ENCODE results near the gene KRT73.
"Not testable (repeated sequence)": the region's sequence is repeated elsewhere in the genome, so short reads cannot be mapped to it uniquely, and the experiment has no call there.

KRT73 gene

DNA sequence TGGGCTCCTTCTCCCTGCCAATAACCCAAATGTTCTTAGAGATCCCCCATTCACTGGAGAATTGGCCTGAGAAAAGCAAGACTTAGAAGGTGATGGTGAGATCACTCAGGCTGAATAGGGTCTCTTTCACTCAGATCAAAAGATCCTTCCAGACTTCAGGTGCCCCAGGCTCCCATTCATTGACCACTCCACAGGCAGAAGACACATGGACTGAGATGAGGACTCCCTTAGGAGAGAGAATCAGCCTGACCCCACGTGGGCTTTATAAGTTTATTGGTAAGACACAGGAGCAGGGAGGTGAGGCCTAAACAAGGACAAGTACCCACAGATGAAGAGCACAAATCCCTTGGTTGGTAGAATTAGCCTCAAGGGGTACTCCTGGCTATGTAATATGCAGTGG, 11.0 kb downstream of the KRT73 start:
- H3K27me3 Mint-ChIP-seq: peaks cover 33% of the 10 kb centered on the region
- intact Hi-C loops (cut with micrococcal nuclease): no loop called here

DNA sequence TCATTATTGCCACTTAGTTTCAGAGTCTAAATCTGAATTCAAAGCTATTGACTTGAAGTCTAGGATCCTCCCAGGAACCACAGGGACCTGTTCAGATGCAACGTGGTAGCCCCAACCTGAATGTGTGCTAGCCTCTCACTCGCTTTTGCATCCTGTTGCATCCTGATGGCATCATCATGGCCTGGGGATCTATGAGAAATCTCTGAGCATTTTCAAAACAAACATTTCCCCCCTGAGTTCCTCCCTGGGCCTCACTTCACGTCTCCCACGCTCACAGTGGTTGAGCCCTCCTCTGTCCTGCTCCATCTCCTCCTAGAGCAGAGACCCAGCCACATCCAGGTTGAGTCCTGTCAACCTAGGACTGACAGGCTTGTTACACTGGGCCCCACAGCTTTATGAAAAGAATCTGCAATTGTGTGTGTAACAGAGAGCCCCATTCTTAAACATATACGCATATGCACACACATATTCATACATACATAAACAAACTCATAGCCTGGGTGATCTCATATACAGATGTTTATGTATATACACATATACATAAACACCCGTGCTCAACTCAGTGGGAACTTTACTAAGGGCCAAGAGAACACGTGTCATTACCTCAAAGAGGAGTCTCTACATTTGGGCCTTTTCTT, 11.7 kb downstream of the KRT73 start:
- no peak overlapping the region for H3K27ac Mint-ChIP-seq
- no peaks in the 10 kb centered on the region for H3K9me3 Mint-ChIP-seq
- intact Hi-C loops (cut with micrococcal nuclease): no loop called here
- H3K36me3 Mint-ChIP-seq (ENCODE audit: low read depth): no peaks in the 10 kb centered on the region
- peaks cover 38% of the 10 kb centered on the region for H3K27me3 Mint-ChIP-seq
- H3K4me3 Mint-ChIP-seq: no peak overlapping the region
- no peaks in the 10 kb centered on the region for H3K4me1 Mint-ChIP-seq (ENCODE audit: low read depth)

More for the DNA sequence above, 11.0 kb downstream of the KRT73 start:
- Mint-ChIP-seq H3K4me3 (no peak overlapping the region), H3K4me1 (ENCODE audit: low read depth) (no peaks in the 10 kb centered on the region), H3K36me3 (ENCODE audit: low read depth) (no peaks in the 10 kb centered on the region), H3K27ac (no peak overlapping the region), H3K9me3 (no peaks in the 10 kb centered on the region)

DNA sequence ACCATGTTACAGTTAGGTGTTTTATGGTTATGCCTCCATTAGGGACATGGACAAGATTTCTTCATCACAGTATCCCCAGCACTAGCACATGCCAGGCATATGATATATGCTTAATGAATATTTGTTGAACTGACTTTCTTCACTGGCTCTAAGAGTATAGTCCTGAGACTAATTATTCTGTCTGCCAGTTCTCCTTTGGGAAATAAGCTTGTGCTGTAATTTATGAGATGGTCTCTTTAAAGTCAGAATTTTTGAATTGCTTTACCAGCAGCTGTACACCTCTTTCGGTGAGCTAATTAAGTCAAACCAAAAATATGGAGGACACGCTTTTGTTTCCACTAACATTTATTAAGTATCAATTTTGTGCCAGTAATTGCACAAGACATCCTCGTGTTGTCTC, 12.3 kb downstream of the KRT73 start:
- Mint-ChIP-seq H3K36me3 (ENCODE audit: low read depth) (no peaks in the 10 kb centered on the region), H3K27ac (no peak overlapping the region), H3K4me3 (no peak overlapping the region), H3K27me3 (peaks cover 44% of the 10 kb centered on the region), H3K4me1 (ENCODE audit: low read depth) (no peaks in the 10 kb centered on the region), H3K9me3 (no peaks in the 10 kb centered on the region)
- intact Hi-C loops (cut with micrococcal nuclease): no loop called here

DNA sequence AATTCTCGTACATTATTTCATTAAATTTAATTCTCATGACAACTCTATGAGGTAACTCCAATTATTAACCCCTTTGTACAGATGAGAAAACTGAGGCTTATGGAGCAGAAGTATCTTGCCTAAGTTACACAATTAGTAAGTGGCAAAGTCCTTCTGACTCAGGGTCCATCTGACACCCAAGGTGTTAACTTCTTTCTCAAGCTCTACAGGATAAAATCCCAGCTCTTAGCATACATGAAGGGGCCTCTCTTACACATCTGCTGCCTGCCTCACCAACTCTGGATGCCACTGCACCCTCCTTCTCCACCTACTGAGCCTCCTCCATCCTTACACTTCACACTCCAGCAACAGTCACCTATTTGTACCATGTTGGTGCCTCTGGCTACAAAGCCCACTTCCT, 12.8 kb downstream of the KRT73 start:
- H3K27ac Mint-ChIP-seq: no peak overlapping the region
- no peaks in the 10 kb centered on the region for H3K36me3 Mint-ChIP-seq (ENCODE audit: low read depth)
- H3K9me3 Mint-ChIP-seq: no peaks in the 10 kb centered on the region
- H3K4me1 Mint-ChIP-seq (ENCODE audit: low read depth): no peaks in the 10 kb centered on the region
- intact Hi-C loops (cut with micrococcal nuclease): no loop called here
- peaks cover 43% of the 10 kb centered on the region for H3K27me3 Mint-ChIP-seq
- H3K4me3 Mint-ChIP-seq: no peak overlapping the region

DNA sequence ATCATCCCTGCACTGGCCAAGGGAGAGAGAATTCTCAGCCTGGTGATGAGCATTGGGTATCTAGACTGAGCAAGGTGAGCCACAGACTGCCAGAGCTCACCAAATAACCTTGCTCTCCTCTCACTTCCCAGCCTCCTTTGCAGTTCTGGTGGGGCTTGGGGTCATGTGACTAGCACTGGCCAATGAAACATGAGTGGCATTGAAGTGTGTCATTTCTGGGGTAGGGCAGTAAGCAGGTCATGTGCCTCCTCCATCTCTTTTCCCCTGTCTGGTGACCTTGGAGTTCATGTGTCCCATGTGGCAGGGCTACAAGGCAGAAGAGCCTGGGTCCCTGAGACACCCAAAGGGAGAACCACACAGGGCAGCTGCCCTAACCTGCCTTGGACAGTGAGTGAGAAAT, 13.5 kb downstream of the KRT73 start:
- H3K36me3 Mint-ChIP-seq (ENCODE audit: low read depth): no peaks in the 10 kb centered on the region
- H3K4me1 Mint-ChIP-seq (ENCODE audit: low read depth): no peaks in the 10 kb centered on the region
- H3K27me3 Mint-ChIP-seq: peaks cover 44% of the 10 kb centered on the region
- H3K9me3 Mint-ChIP-seq: no peaks in the 10 kb centered on the region
- H3K4me3 Mint-ChIP-seq: no peak overlapping the region
- intact Hi-C loops (cut with micrococcal nuclease): no loop called here
- H3K27ac Mint-ChIP-seq: no peak overlapping the region

DNA sequence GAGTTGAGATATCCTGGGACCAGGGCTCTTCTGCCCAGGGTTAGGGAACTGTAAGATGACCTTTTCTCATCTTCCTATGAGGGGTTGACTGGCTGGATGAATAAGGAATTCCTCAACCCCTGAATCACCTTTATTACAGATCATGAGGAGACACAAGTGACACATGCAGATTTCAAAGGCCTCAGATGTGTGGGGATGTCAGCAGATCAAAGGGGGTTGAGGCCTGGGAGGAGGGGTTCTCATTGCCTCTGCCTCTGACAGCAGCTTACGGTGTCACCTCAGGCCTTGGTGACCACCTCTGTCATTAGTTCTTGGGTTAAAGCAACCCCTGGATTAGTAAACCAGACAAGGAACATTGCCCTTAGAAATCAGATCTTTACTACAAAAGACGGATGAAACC, 15.0 kb downstream of the KRT73 start:
- H3K9me3 Mint-ChIP-seq: no peaks in the 10 kb centered on the region
- H3K4me1 Mint-ChIP-seq (ENCODE audit: low read depth): no peaks in the 10 kb centered on the region
- no peak overlapping the region for H3K27ac Mint-ChIP-seq
- intact Hi-C loops (cut with micrococcal nuclease): no loop called here
- H3K4me3 Mint-ChIP-seq: no peak overlapping the region
- no peaks in the 10 kb centered on the region for H3K36me3 Mint-ChIP-seq (ENCODE audit: low read depth)
- H3K27me3 Mint-ChIP-seq: peaks cover 48% of the 10 kb centered on the region

DNA sequence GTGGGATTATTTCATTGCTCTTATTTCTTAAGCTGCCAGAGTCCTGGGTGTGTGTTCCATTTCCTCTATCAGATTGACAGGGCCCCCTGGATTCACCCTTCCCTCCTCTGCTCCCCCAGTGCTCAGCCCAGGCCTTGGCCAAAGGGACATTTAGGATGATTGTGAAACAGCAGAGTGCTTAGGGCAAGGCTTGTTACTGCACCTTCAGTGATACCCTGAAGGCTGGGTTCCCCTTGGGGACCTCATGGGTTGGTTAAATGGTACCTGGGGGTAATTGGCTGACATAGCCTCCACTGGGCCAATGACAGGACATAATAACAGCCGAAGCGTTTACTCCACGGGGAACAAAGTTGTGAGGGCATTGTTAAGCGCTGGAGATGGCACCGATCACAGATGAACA, 15.8 kb downstream of the KRT73 start:
- H3K27ac Mint-ChIP-seq: no peak overlapping the region
- no peaks in the 10 kb centered on the region for H3K36me3 Mint-ChIP-seq (ENCODE audit: low read depth)
- no peaks in the 10 kb centered on the region for H3K9me3 Mint-ChIP-seq
- H3K4me3 Mint-ChIP-seq: no peak overlapping the region
- H3K4me1 Mint-ChIP-seq (ENCODE audit: low read depth): no peaks in the 10 kb centered on the region
- intact Hi-C loops (cut with micrococcal nuclease): no loop called here
- H3K27me3 Mint-ChIP-seq: peaks cover 43% of the 10 kb centered on the region

DNA sequence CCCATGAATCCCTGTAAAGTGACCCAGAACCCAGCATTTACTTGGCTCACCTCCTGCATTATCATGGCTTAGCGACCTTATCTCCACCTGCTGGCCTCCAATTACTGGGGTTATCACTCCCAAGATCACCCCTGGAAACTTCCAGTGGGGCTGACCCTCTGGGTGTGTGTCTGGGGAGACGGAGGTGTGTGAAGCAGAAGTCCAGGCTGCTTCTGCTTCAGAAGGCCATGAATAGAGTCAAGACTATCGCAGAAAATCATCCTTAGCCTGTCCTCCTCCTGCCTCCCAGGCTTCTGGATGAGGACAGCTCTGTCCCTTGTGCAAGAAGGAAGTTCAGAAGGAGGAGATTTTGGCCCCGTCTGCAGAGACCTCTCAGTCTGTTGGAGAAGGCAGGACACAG, 16.7 kb downstream of the KRT73 start:
- H3K4me1 Mint-ChIP-seq (ENCODE audit: low read depth): no peaks in the 10 kb centered on the region
- H3K27ac Mint-ChIP-seq: no peak overlapping the region
- no peaks in the 10 kb centered on the region for H3K9me3 Mint-ChIP-seq
- peaks cover 43% of the 10 kb centered on the region for H3K27me3 Mint-ChIP-seq
- intact Hi-C loops (cut with micrococcal nuclease): no loop called here
- H3K36me3 Mint-ChIP-seq (ENCODE audit: low read depth): no peaks in the 10 kb centered on the region
- H3K4me3 Mint-ChIP-seq: no peak overlapping the region

DNA sequence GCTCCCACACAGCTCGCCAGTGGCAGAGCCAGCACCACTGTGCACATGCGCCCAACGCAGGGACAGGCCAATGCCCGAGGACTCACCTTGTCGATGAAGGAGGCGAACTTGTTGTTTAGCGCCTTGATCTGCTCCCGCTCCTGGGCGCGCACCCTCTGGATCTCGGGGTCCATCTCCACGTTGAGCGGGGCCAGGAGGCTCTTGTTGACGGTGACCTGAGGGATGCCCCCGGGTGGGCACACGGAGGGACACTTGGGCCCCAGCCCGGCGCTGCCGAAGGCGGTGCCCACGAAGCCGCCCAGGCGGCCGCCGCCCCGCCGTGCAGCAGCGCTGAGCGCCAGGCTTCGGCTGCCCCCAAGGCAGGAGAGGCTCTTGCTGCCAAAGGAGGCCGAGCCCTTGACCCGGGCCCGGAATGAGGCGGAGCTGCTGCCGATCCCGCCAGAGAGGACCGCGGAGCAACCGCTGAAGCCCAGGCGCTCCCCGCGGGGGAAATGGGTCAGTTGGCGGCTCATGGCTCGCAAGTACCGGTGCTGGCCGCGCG, 17.3 kb downstream of the KRT73 start, which contains the start of gene KRT72:
Gene KRT72 (minus strand): TSS at position 523 of the 541 bp plus-strand sequence. CDS start 11 bp downstream, at position 512.
- no peaks in the 10 kb centered on the region for H3K4me1 Mint-ChIP-seq (ENCODE audit: low read depth)
- H3K27me3 Mint-ChIP-seq: peaks cover 43% of the 10 kb centered on the region
- no peak within 1 kb of the TSS for H3K27ac Mint-ChIP-seq
- no peak within 1 kb of the TSS for H3K4me3 Mint-ChIP-seq
- no peaks in the 10 kb centered on the region for H3K9me3 Mint-ChIP-seq
- H3K36me3 Mint-ChIP-seq (ENCODE audit: low read depth): no peaks in the 10 kb centered on the region
- intact Hi-C loops (cut with micrococcal nuclease): no loop called here

DNA sequence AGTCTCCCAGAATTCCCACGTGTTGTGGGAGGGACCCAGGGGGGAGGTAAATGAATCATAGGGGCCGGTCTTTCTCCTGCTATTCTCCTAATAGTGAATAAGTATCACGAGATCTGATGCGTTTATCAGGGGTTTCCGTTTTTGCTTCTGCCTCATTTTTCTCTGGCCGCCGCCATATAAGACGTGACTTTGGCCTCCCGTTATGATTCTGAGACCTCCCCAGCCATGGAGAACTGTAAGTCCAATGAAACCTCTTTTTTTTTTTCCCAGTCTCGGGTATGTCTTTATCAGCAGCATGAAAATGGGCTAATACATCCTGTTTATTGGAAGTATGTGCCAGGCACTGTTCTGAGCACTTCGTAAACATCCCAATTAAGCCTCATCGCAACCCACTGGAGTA, 17.9 kb downstream of the KRT73 start:
- no peaks in the 10 kb centered on the region for H3K36me3 Mint-ChIP-seq (ENCODE audit: low read depth)

DNA sequence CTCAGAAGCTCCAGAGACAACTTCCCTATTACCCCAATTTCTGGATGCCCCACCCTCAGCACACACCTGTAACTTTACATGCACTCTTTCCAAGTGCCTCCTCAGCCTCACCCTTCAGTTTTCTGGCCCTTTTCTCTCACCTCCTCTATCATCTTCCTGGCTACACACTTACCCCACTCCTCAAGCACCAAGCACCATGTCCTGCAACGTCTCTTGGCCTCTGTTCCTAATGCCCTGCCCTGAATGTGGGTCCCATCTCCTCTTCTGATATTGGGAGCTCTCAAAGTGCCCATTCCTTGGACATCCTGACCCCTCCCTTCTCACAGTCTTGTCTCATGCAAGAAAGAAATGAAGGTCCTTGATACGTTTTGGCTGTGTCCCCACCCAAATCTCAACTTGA, 18.3 kb downstream of the KRT73 start:
- H3K36me3 Mint-ChIP-seq (ENCODE audit: low read depth): no peaks in the 10 kb centered on the region
- no peak overlapping the region for H3K27ac Mint-ChIP-seq
- no peaks in the 10 kb centered on the region for H3K4me1 Mint-ChIP-seq (ENCODE audit: low read depth)
- no peak overlapping the region for H3K4me3 Mint-ChIP-seq
- intact Hi-C loops (cut with micrococcal nuclease): no loop called here
- peaks cover 41% of the 10 kb centered on the region for H3K27me3 Mint-ChIP-seq
- H3K9me3 Mint-ChIP-seq: no peaks in the 10 kb centered on the region

More for the DNA sequence above, 17.9 kb downstream of the KRT73 start:
- no peaks in the 10 kb centered on the region for H3K4me1 Mint-ChIP-seq (ENCODE audit: low read depth)
- no peak overlapping the region for H3K27ac Mint-ChIP-seq
- H3K4me3 Mint-ChIP-seq: no peak overlapping the region
- intact Hi-C loops (cut with micrococcal nuclease): no loop called here
- peaks cover 41% of the 10 kb centered on the region for H3K27me3 Mint-ChIP-seq
- H3K9me3 Mint-ChIP-seq: no peaks in the 10 kb centered on the region

DNA sequence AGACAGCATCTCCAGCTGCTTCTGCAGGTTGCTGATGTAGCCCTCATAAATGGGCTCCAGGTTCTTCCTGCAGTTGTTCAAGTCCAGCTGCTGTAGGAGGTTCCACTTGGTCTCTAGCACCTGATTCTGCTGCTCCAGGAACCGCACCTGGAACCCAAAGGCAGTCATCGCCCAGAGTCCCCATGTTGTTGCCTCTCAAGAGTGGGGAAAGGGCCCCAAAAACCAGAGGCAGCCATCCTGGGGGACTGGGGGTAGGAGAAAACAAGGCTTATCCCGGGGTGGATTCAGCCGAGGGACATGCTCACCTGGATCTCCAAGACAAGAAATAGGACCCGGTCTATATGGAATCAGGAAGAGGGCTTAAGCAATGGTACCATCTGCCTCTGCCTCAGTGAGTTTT, 19.4 kb downstream of the KRT73 start:
- no peaks in the 10 kb centered on the region for H3K9me3 Mint-ChIP-seq
- no peak overlapping the region for H3K27ac Mint-ChIP-seq
- no peaks in the 10 kb centered on the region for H3K36me3 Mint-ChIP-seq (ENCODE audit: low read depth)
- intact Hi-C loops (cut with micrococcal nuclease): no loop called here
- H3K4me3 Mint-ChIP-seq: no peak overlapping the region
- H3K27me3 Mint-ChIP-seq: peaks cover 41% of the 10 kb centered on the region
- H3K4me1 Mint-ChIP-seq (ENCODE audit: low read depth): no peaks in the 10 kb centered on the region

DNA sequence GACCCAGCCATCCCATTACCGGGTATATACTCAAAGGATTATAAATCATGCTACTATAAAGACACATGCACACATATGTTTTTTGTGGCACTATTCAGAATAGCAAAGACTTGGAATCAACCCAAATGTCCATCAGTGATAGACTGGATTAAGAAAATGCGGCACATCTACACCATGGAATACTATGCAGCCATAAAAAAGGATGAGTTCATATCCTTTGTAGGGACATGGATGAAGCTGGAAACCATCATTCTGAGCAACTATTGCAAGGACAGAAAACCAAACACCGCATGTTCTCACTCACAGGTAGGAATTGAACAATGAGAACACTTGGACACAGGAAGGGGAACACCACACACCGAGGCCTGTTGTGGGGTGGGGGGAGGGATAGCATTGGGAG, 24.1 kb downstream of the KRT73 start:
- H3K27ac Mint-ChIP-seq; intact Hi-C loops (cut with micrococcal nuclease); H3K4me1 Mint-ChIP-seq (ENCODE audit: low read depth); H3K9me3 Mint-ChIP-seq; H3K4me3 Mint-ChIP-seq; H3K36me3 Mint-ChIP-seq (ENCODE audit: low read depth): not testable (repeated sequence)
- peaks cover 11% of the 10 kb centered on the region for H3K27me3 Mint-ChIP-seq

DNA sequence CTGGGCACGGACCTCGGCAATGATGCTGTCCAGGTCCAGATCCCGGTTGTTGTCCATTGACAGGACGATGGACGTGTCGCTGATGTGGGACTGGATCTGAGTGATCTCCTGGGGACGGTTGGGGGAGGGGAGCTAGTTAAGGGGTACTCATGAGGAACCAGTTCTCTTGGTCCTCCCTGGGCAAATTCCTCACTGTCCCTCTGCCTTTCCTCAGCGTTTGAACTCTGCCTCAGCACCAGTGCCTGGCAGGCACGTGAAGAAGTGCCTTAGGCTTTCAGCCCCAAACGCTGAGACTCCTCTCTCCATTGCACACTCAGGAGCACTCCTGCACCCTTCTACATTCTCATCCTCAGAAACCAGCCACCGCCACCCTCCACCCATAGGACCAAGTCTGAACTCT, 26.8 kb downstream of the KRT73 start:
- Mint-ChIP-seq H3K27ac (no peak overlapping the region), H3K9me3 (no peaks in the 10 kb centered on the region), H3K4me3 (no peak overlapping the region), H3K36me3 (ENCODE audit: low read depth) (no peaks in the 10 kb centered on the region), H3K4me1 (ENCODE audit: low read depth) (no peaks in the 10 kb centered on the region), H3K27me3 (peaks cover 4% of the 10 kb centered on the region)
- intact Hi-C loops (cut with micrococcal nuclease): no loop called here

DNA sequence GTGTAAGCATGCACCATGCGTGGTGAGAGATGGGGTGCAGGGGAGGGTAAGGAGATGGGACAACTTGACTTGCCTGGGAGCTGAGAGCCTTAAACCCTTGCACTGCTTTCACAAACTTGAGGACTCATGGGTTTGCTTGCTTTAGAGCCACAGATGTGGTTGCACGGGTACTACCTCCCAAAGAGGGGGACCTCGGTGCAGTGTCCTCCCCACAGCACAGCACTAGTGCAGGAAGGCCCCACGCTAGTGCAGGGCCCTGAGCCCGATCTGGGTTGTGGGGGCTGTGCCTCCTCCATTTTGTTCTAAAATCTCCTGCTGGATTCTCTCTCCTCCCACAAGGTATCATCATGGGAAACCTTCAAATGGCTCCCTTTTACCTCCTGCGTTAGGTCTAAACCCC, 28.3 kb downstream of the KRT73 start:
- H3K4me3 Mint-ChIP-seq: no peak overlapping the region
- no peak overlapping the region for H3K27ac Mint-ChIP-seq
- peaks cover 4% of the 10 kb centered on the region for H3K27me3 Mint-ChIP-seq
- H3K9me3 Mint-ChIP-seq: no peaks in the 10 kb centered on the region
- intact Hi-C loops (cut with micrococcal nuclease): no loop called here
- H3K36me3 Mint-ChIP-seq (ENCODE audit: low read depth): no peaks in the 10 kb centered on the region
- peaks cover 5% of the 10 kb centered on the region for H3K4me1 Mint-ChIP-seq (ENCODE audit: low read depth)

Data from dendritic cell treated with granulocyte-macrophage colony-stimulating factor and Interleukin-4, amounts not matched to agents 40 ng/mL and 50 ng/mL, for 4 days (primary cell).